Fibroblast of villous mesenchyme (primary cell): ENCODE results near the gene ALPG. TPM values are rescaled to one million over a fixed set of nuclear protein-coding genes. Genes with fewer than 3 reads are reported as not detected.
"Not testable (repeated sequence)": the region's sequence is repeated elsewhere in the genome, so short reads cannot be mapped to it uniquely, and the experiment has no call there.

Source experiments
- DNase-seq: peaks from one replicate; pipeline ENCODE4 v3.0.0-alpha.2; 2010; ENCODE audit warnings: low read depth
- H3K4me3 ChIP-seq: 2 replicates; pipeline ENCODE4 v1.5.1; 2011; ENCODE audit warnings: low read depth, mild to moderate bottlenecking, low read length
- total RNA-seq: library from RNA; depleted of rRNA; stranded (reverse); fragments of >200 nt; gene quantifications from 2 replicates; pipeline ENCODE4 v1.2.3, GENCODE V29; 2012
- TF ChIP-seq, protein P1 (sequence below): IDR thresholded peaks from 2 replicates; pipeline ENCODE4 v1.5.1; 2012; ENCODE audit warnings: low read depth, mild to moderate bottlenecking, low read length; ENCODE audit not compliant: insufficient read depth

Gene ALPG
- total RNA-seq, 1 donor: not detected

DNA sequence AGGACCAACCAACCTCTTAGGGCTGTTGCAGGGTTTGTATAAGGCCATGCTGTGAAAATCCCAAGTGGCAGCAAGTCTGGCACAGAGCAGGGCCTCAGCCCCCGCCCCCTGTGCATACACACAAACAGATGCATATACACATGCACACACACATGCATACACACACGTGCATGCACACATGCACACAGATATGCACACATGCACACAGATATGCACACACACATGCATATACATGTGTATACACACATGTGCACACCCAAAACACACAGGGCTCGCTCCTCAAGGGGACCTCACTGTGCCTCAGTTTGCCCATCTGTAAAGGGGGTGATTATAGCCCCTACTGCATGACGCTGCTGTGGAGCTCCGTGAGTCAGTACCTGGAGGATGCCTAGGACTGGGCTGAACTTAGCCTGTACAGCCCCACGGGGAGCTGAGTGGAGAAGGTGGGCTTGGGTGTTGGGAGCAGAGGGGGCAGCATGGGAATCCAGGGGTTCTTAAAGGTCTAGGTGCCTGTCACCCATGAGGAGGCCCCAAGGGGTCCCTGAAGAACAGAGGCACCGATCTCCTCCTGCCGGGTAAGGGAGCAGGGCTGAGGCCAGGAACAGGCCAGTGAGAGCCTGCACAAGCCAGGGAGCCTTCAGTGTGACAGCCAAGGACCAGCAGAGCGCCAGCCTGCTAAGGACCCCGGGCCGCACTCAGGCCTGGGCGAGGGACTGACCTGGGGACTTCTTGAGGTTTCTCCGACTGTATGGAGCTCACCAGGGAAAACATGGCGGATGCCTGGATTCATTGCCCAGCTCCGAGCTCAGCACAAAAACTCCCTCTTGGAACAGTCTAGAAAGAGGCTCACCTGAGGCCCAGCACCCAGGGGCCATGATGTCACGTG is 25.3 kb downstream of the ALPG start:
- DNase-seq: no peak
- H3K4me3 ChIP-seq: no peak overlapping the region
- TF ChIP-seq, protein P1, sequence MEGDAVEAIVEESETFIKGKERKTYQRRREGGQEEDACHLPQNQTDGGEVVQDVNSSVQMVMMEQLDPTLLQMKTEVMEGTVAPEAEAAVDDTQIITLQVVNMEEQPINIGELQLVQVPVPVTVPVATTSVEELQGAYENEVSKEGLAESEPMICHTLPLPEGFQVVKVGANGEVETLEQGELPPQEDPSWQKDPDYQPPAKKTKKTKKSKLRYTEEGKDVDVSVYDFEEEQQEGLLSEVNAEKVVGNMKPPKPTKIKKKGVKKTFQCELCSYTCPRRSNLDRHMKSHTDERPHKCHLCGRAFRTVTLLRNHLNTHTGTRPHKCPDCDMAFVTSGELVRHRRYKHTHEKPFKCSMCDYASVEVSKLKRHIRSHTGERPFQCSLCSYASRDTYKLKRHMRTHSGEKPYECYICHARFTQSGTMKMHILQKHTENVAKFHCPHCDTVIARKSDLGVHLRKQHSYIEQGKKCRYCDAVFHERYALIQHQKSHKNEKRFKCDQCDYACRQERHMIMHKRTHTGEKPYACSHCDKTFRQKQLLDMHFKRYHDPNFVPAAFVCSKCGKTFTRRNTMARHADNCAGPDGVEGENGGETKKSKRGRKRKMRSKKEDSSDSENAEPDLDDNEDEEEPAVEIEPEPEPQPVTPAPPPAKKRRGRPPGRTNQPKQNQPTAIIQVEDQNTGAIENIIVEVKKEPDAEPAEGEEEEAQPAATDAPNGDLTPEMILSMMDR: no peak

DNA sequence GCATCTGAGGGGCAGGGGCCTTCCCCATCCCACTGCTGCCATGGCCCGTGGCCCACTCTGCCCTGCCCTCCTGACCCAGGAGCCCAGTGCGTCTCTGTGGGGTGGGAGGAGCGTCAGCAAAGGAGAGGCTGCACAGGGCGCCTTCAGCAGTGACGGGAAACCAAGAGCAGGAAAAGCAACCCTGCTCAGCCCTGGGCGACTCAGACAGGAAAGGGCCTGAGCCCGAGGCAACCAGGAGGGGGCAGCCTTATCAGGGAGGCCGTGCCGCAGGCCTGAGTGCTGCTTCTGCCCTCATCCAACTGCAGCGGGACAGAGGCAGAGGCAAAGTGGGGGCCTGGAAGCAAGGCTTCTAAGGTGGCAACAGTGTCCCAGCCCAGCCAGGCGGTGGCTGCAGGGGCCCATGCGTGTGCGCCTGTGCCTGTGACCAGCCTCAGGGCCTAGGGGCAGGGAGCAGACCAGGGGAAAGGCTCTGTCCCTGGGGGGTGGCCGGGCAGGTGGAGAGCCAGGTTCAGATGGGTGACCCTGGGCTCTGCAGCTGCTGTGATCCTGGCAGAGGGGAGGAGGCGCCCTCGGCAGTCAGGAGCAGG is 26.0 kb downstream of the ALPG start:
- DNase-seq: no peak
- H3K4me3 ChIP-seq: no peak overlapping the region
- TF ChIP-seq, protein P1: no peak

DNA sequence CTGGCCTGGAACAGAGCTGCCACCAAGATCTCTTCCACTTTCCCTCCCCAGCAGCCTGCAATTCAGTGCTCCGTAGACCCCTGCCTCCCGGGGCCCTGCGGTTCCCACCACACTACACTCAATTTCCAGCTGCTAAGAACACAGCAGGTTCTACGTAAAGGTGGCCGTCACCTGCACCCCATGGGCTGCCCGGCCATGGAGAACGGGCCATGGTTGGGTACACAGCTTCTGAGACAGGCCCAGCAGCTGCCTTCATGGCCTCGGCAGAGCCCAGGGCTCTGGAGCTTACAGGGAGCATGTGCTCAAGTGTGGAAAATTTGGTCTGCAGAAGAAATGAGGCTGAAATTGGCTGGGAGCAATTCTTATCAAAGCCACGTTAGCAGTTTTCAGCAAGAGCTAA is 27.0 kb downstream of the ALPG start:
- DNase-seq, H3K4me3 ChIP-seq: not testable (repeated sequence)

DNA sequence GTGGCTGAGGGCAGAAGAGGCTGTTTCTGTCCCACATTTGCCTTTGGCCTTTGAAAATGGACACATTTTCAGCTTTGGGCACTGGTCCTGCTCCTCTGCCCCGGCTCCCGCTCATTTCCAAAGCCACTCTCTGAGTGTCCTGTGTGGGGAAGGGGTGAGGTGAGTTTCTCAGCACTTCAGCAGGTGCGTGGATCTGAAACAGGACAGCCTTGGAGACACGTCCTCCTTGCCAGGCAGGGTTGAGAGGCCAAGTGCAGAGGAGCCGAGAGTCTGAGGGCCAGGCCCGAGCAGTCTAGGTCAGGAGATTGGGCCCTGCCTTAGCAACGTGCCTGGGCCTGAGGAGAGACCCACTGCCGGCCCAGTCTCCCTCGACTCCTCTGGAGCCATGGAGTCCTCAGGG is 27.4 kb downstream of the ALPG start:
- no peak overlapping the region for H3K4me3 ChIP-seq
- TF ChIP-seq, protein P1: no peak
- no peak for DNase-seq

- TF ChIP-seq, protein P1: no peak
- DNase-seq: no peak
- no peak overlapping the region for H3K4me3 ChIP-seq
Measured at GRCh38 chr2:232434563-232435374, 28.1 kb downstream of the ALPG start.

GRCh38 chr2:232435375-232435648 is 28.7 kb downstream of the ALPG start:
- TF ChIP-seq, protein P1: no peak
- no peak for DNase-seq

GRCh38 chr2:232435805-232436204 is 29.2 kb downstream of the ALPG start:
- TF ChIP-seq, protein P1: no peak
- H3K4me3 ChIP-seq: no peak overlapping the region
- DNase-seq: no peak

More at GRCh38 chr2:232435375-232435648, 28.7 kb downstream of the ALPG start:
- no peak overlapping the region for H3K4me3 ChIP-seq
